GM19455 (cell line): ENCODE data around the gene TMED1.
"Not testable (repeated sequence)": the region's sequence is repeated elsewhere in the genome, so short reads cannot be mapped to it uniquely, and the experiment has no call there.

Source experiments
- ATAC-seq: cut with Tn5 transposase; IDR thresholded peaks from one replicate; pipeline ENCODE4 v1.9.1; 2021; ENCODE audit not compliant: unreplicated experiment

Gene TMED1

GRCh38 chr19:10835754-10836478, at the start of gene TMED1:
Gene TMED1 (minus strand): TSS chr19:10836212. CDS start chr19:10836191, 21 bp downstream.
- ATAC-seq, result peak; percentile 74

DNA sequence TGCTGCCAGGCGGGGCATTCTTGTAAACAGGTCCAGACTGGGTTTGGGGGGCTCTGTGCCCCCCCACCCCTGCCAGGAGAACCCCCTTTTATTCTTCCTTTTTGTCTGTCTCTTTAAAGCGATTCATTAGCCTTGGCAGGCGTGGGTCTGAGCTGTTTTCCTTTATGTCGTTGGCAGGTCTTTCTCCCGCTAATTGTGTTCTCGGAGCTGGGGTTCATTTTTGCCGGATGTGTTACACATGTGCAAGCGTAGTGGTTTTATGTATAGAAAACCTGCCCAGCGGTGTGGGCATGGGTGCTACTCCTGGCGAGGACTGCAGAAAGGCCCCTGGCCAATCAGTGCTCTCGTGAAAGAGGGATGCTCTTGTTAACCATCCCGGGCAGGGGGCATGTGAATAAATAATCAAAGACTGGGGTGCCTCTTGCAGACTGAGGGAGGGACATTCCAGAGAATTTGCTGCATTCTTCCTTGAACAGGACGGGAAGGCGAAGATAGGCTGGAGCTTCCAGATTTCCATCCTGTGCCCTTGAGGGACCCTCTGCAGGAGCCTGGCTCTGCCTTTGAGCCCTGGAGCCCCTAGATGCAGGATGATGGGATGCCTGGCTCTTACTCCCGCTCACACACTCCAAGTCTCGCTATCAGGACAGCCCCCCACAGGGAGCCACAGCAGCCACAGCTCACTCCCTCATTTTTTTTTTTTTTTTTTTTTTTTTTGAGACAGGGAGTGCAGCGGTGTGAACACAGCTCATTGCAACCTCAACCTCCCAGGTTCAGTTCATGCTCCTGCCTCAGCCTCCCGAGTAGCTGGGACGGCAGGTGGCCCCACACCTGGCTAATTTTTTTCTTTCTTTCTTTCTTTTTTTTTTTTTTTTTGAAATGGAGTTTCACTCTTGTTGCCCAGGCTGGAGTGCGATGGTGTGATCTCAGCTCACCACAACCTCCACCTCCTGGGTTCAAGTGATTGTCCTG, 49.5 kb upstream of the TMED1 start:
- no peak for ATAC-seq

GRCh38 chr19:10884274-10884673, 48.3 kb upstream of the TMED1 start:
- no peak for ATAC-seq

- no peak for ATAC-seq
These were observed 46.1 kb upstream of the TMED1 start for GRCh38 chr19:10882108-10882457.

GRCh38 chr19:10881403-10882107, 45.5 kb upstream of the TMED1 start:
- ATAC-seq, result no peak

GRCh38 chr19:10878253-10878652, 42.2 kb upstream of the TMED1 start:
- no peak for ATAC-seq

DNA sequence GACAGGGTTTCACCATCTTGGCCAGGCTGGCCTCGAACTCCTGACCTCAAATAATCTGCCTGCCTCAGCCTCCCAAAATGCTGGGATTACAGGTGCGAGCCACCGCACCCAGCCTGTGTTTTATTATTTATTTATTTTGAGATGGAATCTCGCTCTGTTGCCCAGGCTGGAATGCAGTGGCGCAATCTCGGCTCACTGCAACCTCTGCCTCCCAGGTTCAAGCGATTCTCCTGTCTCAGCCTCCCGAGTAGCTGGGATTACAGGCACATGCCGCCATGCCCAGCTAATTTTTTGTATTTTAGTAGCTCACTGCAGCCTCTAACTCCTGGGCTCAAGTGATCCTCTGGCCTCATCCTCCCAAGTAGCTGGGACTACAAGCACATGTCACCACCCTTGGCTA, 41.6 kb upstream of the TMED1 start:
- not testable (repeated sequence) for ATAC-seq

- no peak for ATAC-seq
These were observed 40.6 kb upstream of the TMED1 start for GRCh38 chr19:10876459-10877240.

GRCh38 chr19:10874024-10874423, 38.0 kb upstream of the TMED1 start:
- ATAC-seq, result no peak

DNA sequence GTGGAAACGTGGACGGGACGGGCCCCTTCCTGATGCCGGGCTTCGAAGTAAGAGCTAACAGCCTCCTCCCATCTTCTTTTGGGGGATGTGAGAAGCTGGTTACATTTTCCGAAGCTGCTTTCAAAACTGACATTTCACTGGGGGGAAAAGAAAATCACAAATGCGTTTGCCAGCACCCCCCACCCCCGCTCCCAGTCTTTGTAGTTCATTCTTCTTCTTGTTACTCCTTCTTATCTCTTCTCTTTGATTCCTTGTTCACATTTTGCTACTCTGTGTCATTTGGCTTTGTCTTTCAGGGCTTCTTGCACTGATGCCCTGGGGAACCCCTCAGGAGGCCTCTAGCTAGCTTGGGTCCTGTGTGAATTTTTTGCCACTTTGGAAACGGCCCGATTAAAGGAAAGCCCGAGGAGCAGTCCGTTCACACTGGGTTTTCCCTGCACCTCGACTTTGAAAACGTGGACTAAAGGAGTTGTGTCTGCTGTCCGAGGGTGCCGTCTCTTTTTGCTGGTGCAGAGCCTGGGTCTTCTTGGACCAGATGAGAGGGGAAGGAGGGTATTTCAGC, 36.6 kb upstream of the TMED1 start:
- no peak for ATAC-seq

DNA sequence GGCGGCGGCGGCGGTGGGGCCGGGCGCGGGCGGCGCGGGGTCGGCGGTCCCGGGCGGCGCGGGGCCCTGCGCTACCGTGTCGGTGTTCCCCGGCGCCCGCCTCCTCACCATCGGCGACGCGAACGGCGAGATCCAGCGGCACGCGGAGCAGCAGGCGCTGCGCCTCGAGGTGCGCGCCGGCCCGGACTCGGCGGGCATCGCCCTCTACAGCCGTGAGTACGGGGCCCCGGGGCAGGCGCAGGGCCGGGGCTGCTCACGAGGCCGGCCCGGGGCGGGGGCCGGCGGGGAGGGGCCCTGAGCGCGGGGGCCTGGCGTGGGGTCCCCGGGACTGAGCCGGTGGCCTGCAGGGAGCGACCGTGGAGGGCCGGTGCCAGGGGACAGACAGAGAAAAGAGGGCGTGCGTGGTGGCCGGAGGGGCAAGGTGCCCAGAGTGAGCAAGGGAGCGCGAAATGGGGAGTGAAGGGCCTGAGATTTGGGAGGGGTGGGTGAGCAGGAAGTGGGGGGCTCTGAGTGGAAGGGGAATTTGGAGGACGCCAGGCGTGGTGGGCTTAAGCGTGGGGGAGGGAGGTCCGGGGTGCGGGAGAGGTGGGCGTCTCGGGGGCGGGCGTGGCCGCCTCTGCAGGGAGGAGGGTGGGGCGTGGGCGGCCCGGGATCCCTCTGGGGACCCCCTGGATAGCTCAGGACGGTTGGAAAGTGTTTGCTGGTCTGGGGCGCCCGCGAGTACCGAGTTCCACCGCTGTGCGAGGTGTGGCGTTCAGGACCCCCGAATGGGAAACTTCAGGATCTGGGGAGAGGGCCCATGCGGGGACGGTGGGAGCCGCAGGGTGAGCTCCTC, 35.9 kb upstream of the TMED1 start:
- no peak for ATAC-seq

DNA sequence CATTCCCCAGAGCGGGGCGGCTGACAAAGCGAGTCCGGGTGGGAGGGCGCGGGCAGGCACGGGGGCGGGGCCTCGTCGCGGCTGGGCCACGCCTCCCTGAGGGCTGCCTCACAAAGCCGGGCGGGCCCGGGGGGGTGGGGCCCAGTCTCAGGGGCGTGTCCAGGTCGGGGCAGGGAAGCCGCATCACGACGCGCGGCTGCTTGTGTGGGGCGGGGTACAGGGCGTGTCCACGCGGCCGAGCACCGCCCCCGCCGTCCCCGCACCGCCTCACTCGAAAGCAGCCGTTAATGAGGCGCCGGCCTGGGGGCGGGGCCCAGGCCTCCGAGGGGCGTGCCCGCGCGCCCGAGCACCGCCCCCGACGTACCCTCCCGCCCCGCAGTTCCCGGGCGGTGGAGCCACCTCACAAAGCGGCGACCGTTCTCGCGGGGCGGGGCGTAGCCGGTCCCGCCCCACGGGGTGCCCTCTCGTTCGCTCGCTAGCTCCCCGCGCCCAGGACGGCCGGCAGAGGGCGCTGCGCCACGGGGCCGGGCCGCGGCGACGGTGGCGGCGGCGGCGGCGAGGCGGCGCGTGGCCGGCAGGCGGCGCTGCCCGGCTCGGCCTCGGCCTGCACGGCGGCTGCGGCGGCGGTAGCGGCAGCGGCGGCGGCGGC, 35.1 kb upstream of the TMED1 start, which contains the start of gene CARM1:
Gene CARM1 (plus strand): TSS at position 599 of the 649 bp plus-strand sequence. CDS start 150 bp downstream, outside the sequence.
- ATAC-seq, result peak; percentile 65

DNA sequence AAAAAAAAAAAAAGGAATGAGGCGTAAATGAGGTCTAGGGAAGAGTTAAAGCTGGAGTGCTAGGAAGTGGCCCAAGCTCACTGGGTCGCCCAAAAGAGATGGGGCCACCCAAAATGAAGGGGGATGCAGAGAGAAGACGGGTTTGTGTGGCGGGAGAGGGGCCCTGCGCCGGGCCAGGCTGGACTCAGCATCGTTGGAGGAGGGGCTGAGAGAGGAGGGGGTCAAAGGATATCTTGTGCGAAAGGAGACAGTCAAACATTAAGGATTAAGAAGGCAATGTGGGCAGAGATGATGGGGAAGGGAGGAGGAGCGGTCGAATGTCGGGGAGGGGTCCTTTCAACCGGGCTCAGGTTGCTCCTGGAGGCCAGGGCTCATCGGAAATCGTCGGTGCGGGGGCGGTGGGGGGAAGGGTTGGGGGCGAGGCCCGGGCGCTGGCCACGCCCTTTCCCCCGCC, 34.5 kb upstream of the TMED1 start:
- ATAC-seq, result no peak

DNA sequence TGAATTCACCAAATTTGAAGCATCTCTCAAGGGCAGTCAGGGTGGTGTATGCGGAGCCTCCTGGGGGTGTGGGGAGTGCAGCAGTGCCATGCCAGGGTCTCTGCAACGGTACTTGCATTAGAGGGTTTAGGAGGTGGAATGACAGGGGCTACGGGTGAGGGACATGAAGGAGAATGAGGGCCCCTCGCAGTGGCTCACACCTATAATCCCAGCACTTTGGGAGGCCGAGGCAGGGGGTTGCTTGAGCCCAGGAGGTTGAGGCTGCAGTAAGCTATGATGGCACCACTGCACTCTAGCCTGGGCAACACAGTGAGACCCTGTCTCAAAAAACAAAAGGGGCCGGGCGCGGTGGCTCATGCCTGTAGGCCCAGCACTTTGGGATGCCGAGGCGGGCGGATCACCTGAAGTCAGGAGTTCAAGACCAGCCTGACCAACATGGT, 33.9 kb upstream of the TMED1 start:
- ATAC-seq, result not testable (repeated sequence)

- ATAC-seq, result no peak
These were observed 33.0 kb upstream of the TMED1 start for GRCh38 chr19:10868872-10869547.

- ATAC-seq, result no peak
These were observed 30.5 kb upstream of the TMED1 start for GRCh38 chr19:10866495-10866894.

- ATAC-seq, result no peak
These were observed 28.5 kb upstream of the TMED1 start for GRCh38 chr19:10864538-10864899.

GRCh38 chr19:10863107-10863717, 27.2 kb upstream of the TMED1 start:
- no peak for ATAC-seq
